KMS-11 (cell line): ENCODE data around the gene LAMP5.

Source experiments
- H2AFZ ChIP-seq: fragments of 200-600 bp; sonication (generic); 2 replicates; pipeline ENCODE4 v1.6.1; 2016; ENCODE audit warnings: antibody characterized with exemption, mixed run types, low read depth
- H3K27ac ChIP-seq: fragments of 200-600 bp; sonication (generic); 2 replicates; pipeline ENCODE4 v1.6.1; 2016; ENCODE audit warnings: mild to moderate bottlenecking, mixed run types
- H3K27me3 ChIP-seq: fragments of 200-600 bp; sonication (generic); 2 replicates; pipeline ENCODE4 v1.6.1; 2017; ENCODE audit warnings: mild to moderate bottlenecking, low read depth, mixed run types, moderate library complexity; ENCODE audit not compliant: insufficient read depth
- H3K36me3 ChIP-seq: fragments of 200-600 bp; sonication (generic); 2 replicates; pipeline ENCODE4 v1.6.1; 2017; ENCODE audit warnings: mild to moderate bottlenecking, mixed run types; ENCODE audit not compliant: insufficient read depth
- H3K4me1 ChIP-seq: fragments of 200-600 bp; sonication (generic); 2 replicates; pipeline ENCODE4 v1.6.1; 2016; ENCODE audit warnings: mild to moderate bottlenecking, low read depth, mixed run types; ENCODE audit not compliant: poor library complexity, severe bottlenecking
- H3K4me2 ChIP-seq: fragments of 200-600 bp; sonication (generic); 2 replicates; pipeline ENCODE4 v1.7.0; 2016; ENCODE audit warnings: mild to moderate bottlenecking, mixed run types
- H3K4me3 ChIP-seq: fragments of 200-600 bp; sonication (generic); IDR thresholded peaks from 2 replicates; pipeline ENCODE4 v1.6.1; 2017; ENCODE audit warnings: low read depth, low read length, mixed read lengths; ENCODE audit not compliant: insufficient read depth
- H3K79me2 ChIP-seq: fragments of 200-600 bp; sonication (generic); 2 replicates; pipeline ENCODE4 v1.6.1; 2016; ENCODE audit warnings: low read depth, mixed run types; ENCODE audit not compliant: insufficient read depth
- H3K9ac ChIP-seq: fragments of 200-600 bp; sonication (generic); 2 replicates; pipeline ENCODE4 v1.6.1; 2016; ENCODE audit warnings: mild to moderate bottlenecking, mixed run types
- H4K20me1 ChIP-seq: fragments of 200-600 bp; sonication (generic); 2 replicates; pipeline ENCODE4 v1.6.1; 2016; ENCODE audit warnings: mild to moderate bottlenecking, mixed run types; ENCODE audit not compliant: insufficient read depth
- TF ChIP-seq, protein P1 (sequence below): fragments of 200-600 bp; sonication (generic); conservative IDR thresholded peaks from 2 replicates; pipeline ENCODE4 v1.6.1; 2017; ENCODE audit warnings: low read depth, mild to moderate bottlenecking, antibody characterized with exemption, low read length, moderate library complexity, mixed read lengths

LAMP5 gene

DNA sequence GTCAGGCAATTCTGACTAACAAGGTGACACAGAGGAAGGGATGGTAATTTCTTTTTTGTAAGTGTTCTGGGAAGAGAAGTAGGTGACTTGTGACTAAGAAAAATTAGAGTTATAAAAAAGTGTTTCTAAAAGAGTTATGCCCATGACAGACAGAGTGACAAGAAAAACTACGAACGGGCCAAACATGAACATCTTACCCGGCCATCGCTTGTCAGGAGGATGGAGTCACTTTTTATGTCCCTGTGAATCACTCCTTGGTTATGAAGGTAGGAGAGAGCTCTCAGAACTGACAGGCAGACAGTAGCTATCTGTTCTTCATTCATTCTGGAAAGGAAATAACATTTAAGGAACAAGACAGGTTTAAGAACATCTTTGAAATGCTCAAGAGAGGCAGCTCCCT lies 43.0 kb downstream of the LAMP5 start:
- Histone ChIP-seq H3K4me2 (no peak overlapping the region), H3K27ac (no peak overlapping the region), H2AFZ (no peak overlapping the region), H3K36me3 (no peaks in the 10 kb centered on the region), H4K20me1 (no peaks in the 10 kb centered on the region), H3K79me2 (no peaks in the 10 kb centered on the region), H3K9ac (no peak overlapping the region), H3K27me3 (no peaks in the 10 kb centered on the region), H3K4me1 (no peaks in the 10 kb centered on the region), H3K4me3 (no peak overlapping the region)
- TF ChIP-seq, protein P1, sequence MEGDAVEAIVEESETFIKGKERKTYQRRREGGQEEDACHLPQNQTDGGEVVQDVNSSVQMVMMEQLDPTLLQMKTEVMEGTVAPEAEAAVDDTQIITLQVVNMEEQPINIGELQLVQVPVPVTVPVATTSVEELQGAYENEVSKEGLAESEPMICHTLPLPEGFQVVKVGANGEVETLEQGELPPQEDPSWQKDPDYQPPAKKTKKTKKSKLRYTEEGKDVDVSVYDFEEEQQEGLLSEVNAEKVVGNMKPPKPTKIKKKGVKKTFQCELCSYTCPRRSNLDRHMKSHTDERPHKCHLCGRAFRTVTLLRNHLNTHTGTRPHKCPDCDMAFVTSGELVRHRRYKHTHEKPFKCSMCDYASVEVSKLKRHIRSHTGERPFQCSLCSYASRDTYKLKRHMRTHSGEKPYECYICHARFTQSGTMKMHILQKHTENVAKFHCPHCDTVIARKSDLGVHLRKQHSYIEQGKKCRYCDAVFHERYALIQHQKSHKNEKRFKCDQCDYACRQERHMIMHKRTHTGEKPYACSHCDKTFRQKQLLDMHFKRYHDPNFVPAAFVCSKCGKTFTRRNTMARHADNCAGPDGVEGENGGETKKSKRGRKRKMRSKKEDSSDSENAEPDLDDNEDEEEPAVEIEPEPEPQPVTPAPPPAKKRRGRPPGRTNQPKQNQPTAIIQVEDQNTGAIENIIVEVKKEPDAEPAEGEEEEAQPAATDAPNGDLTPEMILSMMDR, result no peak

DNA sequence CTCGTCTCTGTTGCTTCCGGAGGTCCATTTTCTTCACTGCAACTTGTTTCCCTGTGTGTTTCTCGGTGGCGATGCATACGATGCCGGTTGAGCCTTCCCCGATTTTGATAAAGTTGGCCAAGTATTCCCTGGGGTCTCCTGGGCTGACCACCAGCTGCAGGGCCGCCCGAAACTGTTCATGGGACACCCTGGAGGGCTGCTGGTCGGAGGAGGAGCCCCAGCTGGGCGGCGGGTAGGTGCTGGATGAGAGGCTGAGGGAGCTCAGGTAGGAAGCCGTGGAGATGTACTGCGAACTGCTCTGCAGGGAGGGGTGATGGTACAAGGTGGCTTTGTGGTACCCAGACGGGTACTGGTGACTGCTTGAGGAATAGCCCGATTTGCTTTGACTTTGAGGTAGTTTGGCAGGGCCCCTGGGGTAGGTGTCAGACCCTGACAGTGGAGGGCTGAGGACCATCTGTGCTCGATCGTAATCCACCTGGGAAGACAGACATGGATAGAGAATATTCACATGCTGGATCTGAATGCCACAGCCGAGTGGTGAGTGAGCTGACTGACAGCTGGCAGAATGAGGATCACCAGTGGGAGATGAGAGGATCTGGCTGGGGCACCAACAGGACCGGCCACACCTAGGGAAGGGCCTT lies 51.6 kb downstream of the LAMP5 start:
- no peaks in the 10 kb centered on the region for H3K36me3 ChIP-seq
- no peaks in the 10 kb centered on the region for H3K79me2 ChIP-seq
- H3K4me2 ChIP-seq, result no peak overlapping the region
- TF ChIP-seq, protein P1, result no peak
- no peak overlapping the region for H3K27ac ChIP-seq
- no peak overlapping the region for H2AFZ ChIP-seq
- H3K4me1 ChIP-seq, result no peaks in the 10 kb centered on the region
- no peaks in the 10 kb centered on the region for H3K27me3 ChIP-seq
- H3K9ac ChIP-seq, result no peak overlapping the region
- H4K20me1 ChIP-seq, result no peaks in the 10 kb centered on the region
- H3K4me3 ChIP-seq, result no peak overlapping the region

DNA sequence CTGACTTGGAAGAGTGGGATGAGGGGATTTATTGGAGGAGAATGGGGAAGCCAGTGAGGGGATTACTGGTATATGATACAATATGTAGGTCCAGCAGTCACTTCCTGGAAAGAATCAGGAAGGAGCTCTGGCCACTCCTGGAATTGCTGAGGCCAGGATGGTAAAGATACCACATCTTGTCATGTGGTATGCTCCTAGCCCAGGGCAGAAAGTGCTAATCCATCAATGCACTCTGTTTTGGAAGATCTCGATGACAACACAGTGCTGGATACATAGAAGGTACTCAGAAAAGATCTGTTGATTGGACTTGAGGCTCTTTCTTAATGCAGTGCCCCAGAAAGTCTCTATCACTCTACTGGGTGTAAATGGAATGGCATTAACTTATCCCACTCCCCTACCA lies 52.6 kb downstream of the LAMP5 start:
- no peak overlapping the region for H3K9ac ChIP-seq
- H3K79me2 ChIP-seq, result no peaks in the 10 kb centered on the region

DNA sequence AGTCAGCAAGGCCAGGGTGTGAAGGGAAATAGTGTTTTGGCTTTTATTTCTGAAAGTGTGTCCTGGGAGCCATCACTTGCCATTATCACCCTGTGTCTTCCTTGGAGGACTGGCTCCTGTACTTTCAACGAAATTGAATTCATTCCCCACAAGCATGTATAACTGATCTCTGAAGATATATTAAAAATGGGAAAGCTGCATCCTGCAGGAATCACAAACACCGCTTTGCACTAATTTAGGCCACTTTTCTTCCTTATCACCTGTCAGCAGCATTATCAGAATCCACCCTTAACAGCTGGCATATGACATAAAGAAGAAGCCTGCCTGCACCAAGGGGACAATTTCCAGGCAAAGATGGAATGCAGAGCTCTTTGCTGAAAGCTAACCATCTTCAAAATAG lies 56.2 kb downstream of the LAMP5 start:
- Histone ChIP-seq H3K9ac (no peak overlapping the region), H3K27me3 (no peaks in the 10 kb centered on the region)

More for the DNA sequence above, 52.6 kb downstream of the LAMP5 start:
- TF ChIP-seq, protein P1, result no peak
- H4K20me1 ChIP-seq, result no peaks in the 10 kb centered on the region
- no peak overlapping the region for H3K27ac ChIP-seq
- no peaks in the 10 kb centered on the region for H3K36me3 ChIP-seq
- H3K4me1 ChIP-seq, result no peaks in the 10 kb centered on the region
- H3K4me3 ChIP-seq, result no peak overlapping the region
- H3K4me2 ChIP-seq, result no peak overlapping the region
- no peaks in the 10 kb centered on the region for H3K27me3 ChIP-seq
- no peak overlapping the region for H2AFZ ChIP-seq

More for the DNA sequence above, 56.2 kb downstream of the LAMP5 start:
- Histone ChIP-seq H3K4me1 (no peaks in the 10 kb centered on the region), H3K27ac (no peak overlapping the region), H3K36me3 (no peaks in the 10 kb centered on the region), H2AFZ (no peak overlapping the region), H4K20me1 (no peaks in the 10 kb centered on the region), H3K79me2 (no peaks in the 10 kb centered on the region), H3K4me2 (no peak overlapping the region), H3K4me3 (no peak overlapping the region)
- TF ChIP-seq, protein P1, result no peak
